Vagina (tissue), 2 donors: ENCODE measurements around the gene YPEL1. TPM values are rescaled to one million over a fixed set of nuclear protein-coding genes. Genes with fewer than 3 reads are reported as not detected.
"Not testable (repeated sequence)": the region's sequence is repeated elsewhere in the genome, so short reads cannot be mapped to it uniquely, and the experiment has no call there.

Source experiments
- DNase-seq, 2 donors: peaks; one replicate each; pipeline ENCODE4 v3.0.0-alpha.2; 2017; ENCODE audit errors: extremely low spot score in 2 of 2
- H3K27ac ChIP-seq: fragments of 200-600 bp; sonication (generic); one replicate; pipeline ENCODE4 v1.5.1; 2019
- H3K27me3 ChIP-seq: fragments of 200-600 bp; sonication (generic); one replicate; pipeline ENCODE4 v1.5.1; 2019
- H3K36me3 ChIP-seq, 2 donors: fragments of 200-600 bp; sonication (generic); one replicate each; pipeline ENCODE4 v1.5.1; 2017 to 2019
- H3K4me1 ChIP-seq: fragments of 200-600 bp; sonication (generic); one replicate; pipeline ENCODE4 v1.5.1; 2019
- H3K4me3 ChIP-seq, 2 donors: fragments of 200-600 bp; sonication (generic); 1 replicate in 1 of 2; 2 replicates in 1 of 2; pipeline ENCODE4 v1.5.1; 2016 to 2019
- H3K9me3 ChIP-seq: fragments of 200-600 bp; sonication (generic); one replicate; pipeline ENCODE4 v1.5.1; 2019
- CTCF ChIP-seq, 3 experiments: fragments of 450-650 bp in 2 of 3; fragments of 200-600 bp in 1 of 3; sonication (generic) in 1 of 3; IDR thresholded peaks; one replicate each; pipeline ENCODE4 v1.5.1; 2017 to 2019; ENCODE audit warnings: antibody characterized with exemption in 3 of 3, mild to moderate bottlenecking in 2 of 3, moderate library complexity in 2 of 3
- POLR2A ChIP-seq, 2 donors: fragments of 450-650 bp; IDR thresholded peaks; one replicate each; pipeline ENCODE4 v1.6.1; 2017; ENCODE audit warnings: antibody characterized with exemption in 2 of 2, mild to moderate bottlenecking in 2 of 2, moderate library complexity in 2 of 2
- POLR2AphosphoS5 ChIP-seq, 2 donors: sonication (generic); formaldehyde crosslinking; IDR thresholded peaks; one replicate each; pipeline ENCODE4 v1.9.0; 2017; ENCODE audit warnings: antibody characterized with exemption in 2 of 2, mild to moderate bottlenecking in 2 of 2, low read depth in 1 of 2; ENCODE audit not compliant: insufficient read depth in 1 of 2
- intact Hi-C: fragments of 100-400 bp; cut with DNase I; formaldehyde crosslinking; loops from one replicate; pipeline ENCODE4 v1.15.1; 2023
- total RNA-seq: library from RNA; depleted of rRNA; stranded (reverse); fragments of >200 nt; gene quantifications from one replicate; pipeline ENCODE4 v1.2.3, GENCODE V29; 2016

Gene YPEL1
- total RNA-seq, 1 donor from 2014 or later = 4.9 TPM

GRCh38 chr22:21719024-21719423 lies 16.6 kb downstream of the YPEL1 start:
- H3K27me3 ChIP-seq = no peaks in the 10 kb centered on the region
- intact Hi-C loops = no loop called here
- H3K9me3 ChIP-seq = no peaks in the 10 kb centered on the region
- TF ChIP-seq CTCF (IDR thresholded peaks at IDR 0.05) (no peak), POLR2A (IDR thresholded peaks at IDR 0.05) (no peak), POLR2AphosphoS5 (IDR thresholded peaks at IDR 0.05; ENCODE audit: insufficient read depth in 1 of 2, low read depth in 1 of 2) (no peak)
- no peaks in the 10 kb centered on the region for H3K4me1 ChIP-seq
- no peak overlapping the region for H3K4me3 ChIP-seq
- H3K36me3 ChIP-seq = no peaks in the 10 kb centered on the region
- H3K27ac ChIP-seq = no peak overlapping the region
- no peak for DNase-seq

- no peaks in the 10 kb centered on the region for H3K27me3 ChIP-seq
- no peak overlapping the region for H3K4me3 ChIP-seq
- H3K36me3 ChIP-seq = no peaks in the 10 kb centered on the region
- no peaks in the 10 kb centered on the region for H3K9me3 ChIP-seq
- no peak for DNase-seq
- H3K4me1 ChIP-seq = peaks cover 3% of the 10 kb centered on the region
- intact Hi-C loops = no loop called here
- H3K27ac ChIP-seq = no peak overlapping the region
- TF ChIP-seq POLR2A (IDR thresholded peaks at IDR 0.05) (no peak), POLR2AphosphoS5 (IDR thresholded peaks at IDR 0.05; ENCODE audit: insufficient read depth in 1 of 2, low read depth in 1 of 2) (no peak), CTCF (IDR thresholded peaks at IDR 0.05) (no peak)
These were observed 17.1 kb downstream of the YPEL1 start for GRCh38 chr22:21718499-21718898.

GRCh38 chr22:21716395-21717122 lies 19.0 kb downstream of the YPEL1 start:
- H3K9me3 ChIP-seq, H3K27ac ChIP-seq, H3K36me3 ChIP-seq, H3K27me3 ChIP-seq, H3K4me1 ChIP-seq, DNase-seq, intact Hi-C loops, H3K4me3 ChIP-seq: not testable (repeated sequence)

- Histone ChIP-seq H3K4me1 (peaks cover 10% of the 10 kb centered on the region), H3K27ac (no peak overlapping the region), H3K36me3 (no peaks in the 10 kb centered on the region), H3K4me3 (no peak overlapping the region), H3K27me3 (no peaks in the 10 kb centered on the region), H3K9me3 (no peaks in the 10 kb centered on the region)
- intact Hi-C loops = loop anchor here (5.0 kb wide), 1 partner anchor 223 kb away; no protein-coding TSS in a partner anchor
- DNase-seq = no peak
- TF ChIP-seq CTCF (IDR thresholded peaks at IDR 0.05) = no peak
- no peak for TF ChIP-seq POLR2AphosphoS5 (IDR thresholded peaks at IDR 0.05; ENCODE audit: insufficient read depth in 1 of 2, low read depth in 1 of 2)
- no peak for TF ChIP-seq POLR2A (IDR thresholded peaks at IDR 0.05)
These were observed 20.8 kb downstream of the YPEL1 start for GRCh38 chr22:21714786-21715185.

- TF ChIP-seq CTCF (IDR thresholded peaks at IDR 0.05) = no peak
- TF ChIP-seq POLR2AphosphoS5 (IDR thresholded peaks at IDR 0.05; ENCODE audit: insufficient read depth in 1 of 2, low read depth in 1 of 2) = no peak
- TF ChIP-seq POLR2A (IDR thresholded peaks at IDR 0.05) = no peak
- no peak overlapping the region for H3K27ac ChIP-seq
- H3K4me3 ChIP-seq = no peak overlapping the region
- DNase-seq = no peak
- H3K9me3 ChIP-seq = no peaks in the 10 kb centered on the region
- H3K36me3 ChIP-seq = no peaks in the 10 kb centered on the region
- no peaks in the 10 kb centered on the region for H3K27me3 ChIP-seq
- intact Hi-C loops = loop anchor here (5.0 kb wide), 1 partner anchor 223 kb away; no protein-coding TSS in a partner anchor
- H3K4me1 ChIP-seq = peaks cover 10% of the 10 kb centered on the region
These were observed 21.4 kb downstream of the YPEL1 start for GRCh38 chr22:21714059-21714770.
